Measurements from ENCODE around the gene ATP6V1G3.
"Not testable (repeated sequence)": the region's sequence is repeated elsewhere in the genome, so short reads cannot be mapped to it uniquely, and the experiment has no call there.

ATP6V1G3 gene

GRCh38 chr1:198540580-198540979 is at the start of gene ATP6V1G3:
TSS of gene ATP6V1G3 (minus strand) at chr1:198540680. CDS start at chr1:198540650, 30 bp downstream.
- no peak within 1 kb of the TSS for H3K4me2 ChIP-seq (ENCODE audit: low read depth, low read length)

GRCh38 chr1:198588845-198589244 is 48.4 kb upstream of the ATP6V1G3 start:
- Histone ChIP-seq H3K27ac (ENCODE audit: low read length) (no peak overlapping the region), H3K4me2 (ENCODE audit: low read depth, low read length) (no peak overlapping the region), H3K9me2 (replicated peaks; ENCODE audit: insufficient read depth, low read length) (no peaks in the 10 kb centered on the region), H3K9me3 (replicated peaks; ENCODE audit: insufficient read depth, low read length) (no peaks in the 10 kb centered on the region), H3F3A (ENCODE audit: insufficient read depth, low read length) (no peaks in the 10 kb centered on the region), H3K4me3 (ENCODE audit: low read length) (no peak overlapping the region), H3K27me3 (replicated peaks; ENCODE audit: insufficient read depth, low read length) (no peaks in the 10 kb centered on the region), H3K4me1 (ENCODE audit: low read length) (0 out of 2 replicates have a peak, but pooled peaks cover 4% of the 10 kb centered on the region), H2AFZ (ENCODE audit: low read length) (no peak overlapping the region), H3K36me3 (replicated peaks; ENCODE audit: insufficient read depth, low read length) (no peaks in the 10 kb centered on the region), H3K79me2 (ENCODE audit: low read length) (no peaks in the 10 kb centered on the region), H4K20me1 (ENCODE audit: insufficient read depth, low read length) (no peaks in the 10 kb centered on the region), H3K9ac (ENCODE audit: low read length) (no peak overlapping the region)
- no peak for TF ChIP-seq EZH2phosphoT487 (IDR thresholded peaks at IDR 0.05; ENCODE audit: low read length)
- no peak for TF ChIP-seq EZH2 (optimal IDR thresholded peaks at IDR 0.05; ENCODE audit: low read depth, low read length)
- TF ChIP-seq, protein P1, sequence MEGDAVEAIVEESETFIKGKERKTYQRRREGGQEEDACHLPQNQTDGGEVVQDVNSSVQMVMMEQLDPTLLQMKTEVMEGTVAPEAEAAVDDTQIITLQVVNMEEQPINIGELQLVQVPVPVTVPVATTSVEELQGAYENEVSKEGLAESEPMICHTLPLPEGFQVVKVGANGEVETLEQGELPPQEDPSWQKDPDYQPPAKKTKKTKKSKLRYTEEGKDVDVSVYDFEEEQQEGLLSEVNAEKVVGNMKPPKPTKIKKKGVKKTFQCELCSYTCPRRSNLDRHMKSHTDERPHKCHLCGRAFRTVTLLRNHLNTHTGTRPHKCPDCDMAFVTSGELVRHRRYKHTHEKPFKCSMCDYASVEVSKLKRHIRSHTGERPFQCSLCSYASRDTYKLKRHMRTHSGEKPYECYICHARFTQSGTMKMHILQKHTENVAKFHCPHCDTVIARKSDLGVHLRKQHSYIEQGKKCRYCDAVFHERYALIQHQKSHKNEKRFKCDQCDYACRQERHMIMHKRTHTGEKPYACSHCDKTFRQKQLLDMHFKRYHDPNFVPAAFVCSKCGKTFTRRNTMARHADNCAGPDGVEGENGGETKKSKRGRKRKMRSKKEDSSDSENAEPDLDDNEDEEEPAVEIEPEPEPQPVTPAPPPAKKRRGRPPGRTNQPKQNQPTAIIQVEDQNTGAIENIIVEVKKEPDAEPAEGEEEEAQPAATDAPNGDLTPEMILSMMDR (IDR thresholded peaks at IDR 0.05; ENCODE audit: low read length) = no peak
- DNase-seq = no peak

More at GRCh38 chr1:198540580-198540979, at the start of gene ATP6V1G3:
- H3K36me3 ChIP-seq (replicated peaks; ENCODE audit: insufficient read depth, low read length) = no peaks in the 10 kb centered on the region
- H3K9me3 ChIP-seq (replicated peaks; ENCODE audit: insufficient read depth, low read length) = no peaks in the 10 kb centered on the region
- no peaks in the 10 kb centered on the region for H3K79me2 ChIP-seq (ENCODE audit: low read length)
- no peaks in the 10 kb centered on the region for H4K20me1 ChIP-seq (ENCODE audit: insufficient read depth, low read length)
- H3K4me3 ChIP-seq (ENCODE audit: low read length) = no peak within 1 kb of the TSS
- no peaks in the 10 kb centered on the region for H3K27me3 ChIP-seq (replicated peaks; ENCODE audit: insufficient read depth, low read length)
- H3F3A ChIP-seq (ENCODE audit: insufficient read depth, low read length) = no peaks in the 10 kb centered on the region
- TF ChIP-seq, protein P1 (IDR thresholded peaks at IDR 0.05; ENCODE audit: low read length) = no peak
- TF ChIP-seq EZH2 (optimal IDR thresholded peaks at IDR 0.05; ENCODE audit: low read depth, low read length) (no peak), EZH2phosphoT487 (IDR thresholded peaks at IDR 0.05; ENCODE audit: low read length) (no peak)
- no peak within 1 kb of the TSS for H2AFZ ChIP-seq (ENCODE audit: low read length)
- no peak within 1 kb of the TSS for H3K9ac ChIP-seq (ENCODE audit: low read length)
- no peak for DNase-seq
- H3K9me2 ChIP-seq (replicated peaks; ENCODE audit: insufficient read depth, low read length) = no peaks in the 10 kb centered on the region
- peaks cover 15% of the 10 kb centered on the region for H3K4me1 ChIP-seq (ENCODE audit: low read length)
- H3K27ac ChIP-seq (ENCODE audit: low read length) = no peak within 1 kb of the TSS

GRCh38 chr1:198584163-198584562 is 43.7 kb upstream of the ATP6V1G3 start:
- Histone ChIP-seq H3K4me2 (ENCODE audit: low read depth, low read length) (no peak overlapping the region), H3K9me3 (replicated peaks; ENCODE audit: insufficient read depth, low read length) (no peaks in the 10 kb centered on the region), H3K36me3 (replicated peaks; ENCODE audit: insufficient read depth, low read length) (no peaks in the 10 kb centered on the region), H4K20me1 (ENCODE audit: insufficient read depth, low read length) (no peaks in the 10 kb centered on the region), H3K4me3 (ENCODE audit: low read length) (no peak overlapping the region), H3K9ac (ENCODE audit: low read length) (no peak overlapping the region), H2AFZ (ENCODE audit: low read length) (no peak overlapping the region), H3F3A (ENCODE audit: insufficient read depth, low read length) (no peaks in the 10 kb centered on the region), H3K4me1 (ENCODE audit: low read length) (0 out of 2 replicates have a peak, but pooled peaks cover 4% of the 10 kb centered on the region), H3K27ac (ENCODE audit: low read length) (no peak overlapping the region), H3K79me2 (ENCODE audit: low read length) (no peaks in the 10 kb centered on the region), H3K9me2 (replicated peaks; ENCODE audit: insufficient read depth, low read length) (no peaks in the 10 kb centered on the region), H3K27me3 (replicated peaks; ENCODE audit: insufficient read depth, low read length) (no peaks in the 10 kb centered on the region)
- no peak for DNase-seq
- no peak for TF ChIP-seq EZH2 (optimal IDR thresholded peaks at IDR 0.05; ENCODE audit: low read depth, low read length)
- no peak for TF ChIP-seq EZH2phosphoT487 (IDR thresholded peaks at IDR 0.05; ENCODE audit: low read length)
- TF ChIP-seq, protein P1 (IDR thresholded peaks at IDR 0.05; ENCODE audit: low read length) = no peak

GRCh38 chr1:198583209-198583802 is 42.8 kb upstream of the ATP6V1G3 start:
- H3K4me2 ChIP-seq (ENCODE audit: low read depth, low read length); H3K27me3 ChIP-seq (replicated peaks; ENCODE audit: insufficient read depth, low read length); H3F3A ChIP-seq (ENCODE audit: insufficient read depth, low read length); H4K20me1 ChIP-seq (ENCODE audit: insufficient read depth, low read length); H3K9me3 ChIP-seq (replicated peaks; ENCODE audit: insufficient read depth, low read length); H3K4me1 ChIP-seq (ENCODE audit: low read length); DNase-seq; H3K4me3 ChIP-seq (ENCODE audit: low read length); H3K27ac ChIP-seq (ENCODE audit: low read length); H3K9me2 ChIP-seq (replicated peaks; ENCODE audit: insufficient read depth, low read length); H2AFZ ChIP-seq (ENCODE audit: low read length); H3K36me3 ChIP-seq (replicated peaks; ENCODE audit: insufficient read depth, low read length); H3K79me2 ChIP-seq (ENCODE audit: low read length); H3K9ac ChIP-seq (ENCODE audit: low read length): not testable (repeated sequence)

All from MM.1S (cell line).